SKM-1 (cell line): ENCODE data around the gene RABL3.
"Not testable (repeated sequence)": the region's sequence is repeated elsewhere in the genome, so short reads cannot be mapped to it uniquely, and the experiment has no call there.

Experiments
- DNase-seq: peaks from one replicate; lab custom pipeline; 2025; ENCODE audit not compliant: unreplicated experiment; lab: John Stamatoyannopoulos, UW

The RABL3 gene

GRCh38 chr3:120646771-120647432 is 95.4 kb downstream of the RABL3 start:
- no peak for DNase-seq

GRCh38 chr3:120645083-120645845 is 97.1 kb downstream of the RABL3 start:
- DNase-seq = no peak

- DNase-seq = no peak
Measured at GRCh38 chr3:120642368-120642948, 99.9 kb downstream of the RABL3 start.

GRCh38 chr3:120641696-120642246 is 100.5 kb downstream of the RABL3 start:
- DNase-seq = no peak

GRCh38 chr3:120640231-120640630 is 102.1 kb downstream of the RABL3 start:
- DNase-seq = no peak

- not testable (repeated sequence) for DNase-seq
Measured at GRCh38 chr3:120638820-120639219, 103.5 kb downstream of the RABL3 start.

GRCh38 chr3:120637851-120638559 is 104.3 kb downstream of the RABL3 start:
- DNase-seq = no peak

- no peak for DNase-seq
Measured at GRCh38 chr3:120636795-120637401, 105.4 kb downstream of the RABL3 start.
